Ishikawa (cell line): ENCODE results near the gene IMPG1.

Experiments
- CEBPB ChIP-seq: IDR thresholded peaks from 2 replicates; pipeline ENCODE4 v1.6.1; 2012
- CREB1 ChIP-seq: IDR thresholded peaks from 2 replicates; pipeline ENCODE4 v1.6.1; 2012; ENCODE audit warnings: low read depth
- EGR1 ChIP-seq: IDR thresholded peaks from 2 replicates; pipeline ENCODE4 v1.6.1; 2012
- EP300 ChIP-seq: IDR thresholded peaks from 2 replicates; pipeline ENCODE4 v1.6.1; 2012; ENCODE audit warnings: borderline replicate concordance
- FOXM1 ChIP-seq: IDR thresholded peaks from 2 replicates; pipeline ENCODE4 v1.6.1; 2012; ENCODE audit warnings: low read depth, borderline replicate concordance
- NFIC ChIP-seq: IDR thresholded peaks from 2 replicates; pipeline ENCODE4 v1.6.1; 2012
- RAD21 ChIP-seq: IDR thresholded peaks from 2 replicates; pipeline ENCODE4 v1.6.1; 2012; ENCODE audit warnings: low read depth
- TAF1 ChIP-seq: IDR thresholded peaks from 2 replicates; pipeline ENCODE4 v1.6.1; 2012; ENCODE audit warnings: low read depth, mild to moderate bottlenecking
- TCF12 ChIP-seq: IDR thresholded peaks from 2 replicates; pipeline ENCODE4 v1.6.1; 2012; ENCODE audit warnings: low read depth
- YY1 ChIP-seq: IDR thresholded peaks from 2 replicates; pipeline ENCODE4 v1.6.1; 2012; ENCODE audit warnings: low read depth
- TF ChIP-seq, protein P1 (sequence below): IDR thresholded peaks from 2 replicates; pipeline ENCODE4 v1.6.1; 2012; ENCODE audit warnings: low read depth, mild to moderate bottlenecking
- TF ChIP-seq, protein P2 (sequence below): IDR thresholded peaks from 2 replicates; pipeline ENCODE4 v1.6.1; 2012
- TF ChIP-seq, protein P3 (sequence below): IDR thresholded peaks from 2 replicates; pipeline ENCODE4 v1.6.1; 2012

DNA sequence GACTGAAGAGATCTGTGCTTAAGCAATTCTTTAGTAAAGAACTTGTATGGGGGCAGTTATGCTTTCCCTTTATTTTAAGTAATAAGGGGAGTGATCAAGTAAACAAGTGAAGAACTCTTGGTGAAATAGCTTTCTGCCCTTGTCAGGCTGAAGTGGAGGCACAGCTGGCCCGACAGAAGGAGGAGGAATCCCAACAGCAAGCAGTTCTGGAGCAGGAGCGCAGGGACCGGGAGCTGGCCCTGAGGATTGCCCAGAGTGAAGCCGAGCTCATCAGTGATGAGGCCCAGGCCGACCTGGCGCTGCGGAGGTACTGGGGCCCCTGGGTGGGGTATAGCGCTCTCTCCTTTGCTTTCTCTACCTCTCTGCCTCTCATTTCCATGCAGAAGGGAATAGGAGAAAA lies 180.1 kb downstream of the IMPG1 start:
- TF ChIP-seq CREB1 (no peak), YY1 (no peak), TAF1 (no peak), RAD21 (no peak), TCF12 (no peak), EP300 (no peak), EGR1 (no peak), NFIC (no peak), CEBPB (no peak), FOXM1 (no peak)
- TF ChIP-seq, protein P1, sequence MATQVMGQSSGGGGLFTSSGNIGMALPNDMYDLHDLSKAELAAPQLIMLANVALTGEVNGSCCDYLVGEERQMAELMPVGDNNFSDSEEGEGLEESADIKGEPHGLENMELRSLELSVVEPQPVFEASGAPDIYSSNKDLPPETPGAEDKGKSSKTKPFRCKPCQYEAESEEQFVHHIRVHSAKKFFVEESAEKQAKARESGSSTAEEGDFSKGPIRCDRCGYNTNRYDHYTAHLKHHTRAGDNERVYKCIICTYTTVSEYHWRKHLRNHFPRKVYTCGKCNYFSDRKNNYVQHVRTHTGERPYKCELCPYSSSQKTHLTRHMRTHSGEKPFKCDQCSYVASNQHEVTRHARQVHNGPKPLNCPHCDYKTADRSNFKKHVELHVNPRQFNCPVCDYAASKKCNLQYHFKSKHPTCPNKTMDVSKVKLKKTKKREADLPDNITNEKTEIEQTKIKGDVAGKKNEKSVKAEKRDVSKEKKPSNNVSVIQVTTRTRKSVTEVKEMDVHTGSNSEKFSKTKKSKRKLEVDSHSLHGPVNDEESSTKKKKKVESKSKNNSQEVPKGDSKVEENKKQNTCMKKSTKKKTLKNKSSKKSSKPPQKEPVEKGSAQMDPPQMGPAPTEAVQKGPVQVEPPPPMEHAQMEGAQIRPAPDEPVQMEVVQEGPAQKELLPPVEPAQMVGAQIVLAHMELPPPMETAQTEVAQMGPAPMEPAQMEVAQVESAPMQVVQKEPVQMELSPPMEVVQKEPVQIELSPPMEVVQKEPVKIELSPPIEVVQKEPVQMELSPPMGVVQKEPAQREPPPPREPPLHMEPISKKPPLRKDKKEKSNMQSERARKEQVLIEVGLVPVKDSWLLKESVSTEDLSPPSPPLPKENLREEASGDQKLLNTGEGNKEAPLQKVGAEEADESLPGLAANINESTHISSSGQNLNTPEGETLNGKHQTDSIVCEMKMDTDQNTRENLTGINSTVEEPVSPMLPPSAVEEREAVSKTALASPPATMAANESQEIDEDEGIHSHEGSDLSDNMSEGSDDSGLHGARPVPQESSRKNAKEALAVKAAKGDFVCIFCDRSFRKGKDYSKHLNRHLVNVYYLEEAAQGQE, result no peak
- TF ChIP-seq, protein P2, sequence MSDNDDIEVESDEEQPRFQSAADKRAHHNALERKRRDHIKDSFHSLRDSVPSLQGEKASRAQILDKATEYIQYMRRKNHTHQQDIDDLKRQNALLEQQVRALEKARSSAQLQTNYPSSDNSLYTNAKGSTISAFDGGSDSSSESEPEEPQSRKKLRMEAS, result no peak
- TF ChIP-seq, protein P3, sequence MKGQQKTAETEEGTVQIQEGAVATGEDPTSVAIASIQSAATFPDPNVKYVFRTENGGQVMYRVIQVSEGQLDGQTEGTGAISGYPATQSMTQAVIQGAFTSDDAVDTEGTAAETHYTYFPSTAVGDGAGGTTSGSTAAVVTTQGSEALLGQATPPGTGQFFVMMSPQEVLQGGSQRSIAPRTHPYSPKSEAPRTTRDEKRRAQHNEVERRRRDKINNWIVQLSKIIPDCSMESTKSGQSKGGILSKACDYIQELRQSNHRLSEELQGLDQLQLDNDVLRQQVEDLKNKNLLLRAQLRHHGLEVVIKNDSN, result no peak
